Measurements from ENCODE around the gene HMGXB3.

Gene HMGXB3

GRCh38 chr5:149990518-149991376, 9.8 kb upstream of the HMGXB3 start:
- H3K4me3 ChIP-seq (ENCODE audit: low read depth, low read length) = no peak overlapping the region
- TF ChIP-seq, protein P1, sequence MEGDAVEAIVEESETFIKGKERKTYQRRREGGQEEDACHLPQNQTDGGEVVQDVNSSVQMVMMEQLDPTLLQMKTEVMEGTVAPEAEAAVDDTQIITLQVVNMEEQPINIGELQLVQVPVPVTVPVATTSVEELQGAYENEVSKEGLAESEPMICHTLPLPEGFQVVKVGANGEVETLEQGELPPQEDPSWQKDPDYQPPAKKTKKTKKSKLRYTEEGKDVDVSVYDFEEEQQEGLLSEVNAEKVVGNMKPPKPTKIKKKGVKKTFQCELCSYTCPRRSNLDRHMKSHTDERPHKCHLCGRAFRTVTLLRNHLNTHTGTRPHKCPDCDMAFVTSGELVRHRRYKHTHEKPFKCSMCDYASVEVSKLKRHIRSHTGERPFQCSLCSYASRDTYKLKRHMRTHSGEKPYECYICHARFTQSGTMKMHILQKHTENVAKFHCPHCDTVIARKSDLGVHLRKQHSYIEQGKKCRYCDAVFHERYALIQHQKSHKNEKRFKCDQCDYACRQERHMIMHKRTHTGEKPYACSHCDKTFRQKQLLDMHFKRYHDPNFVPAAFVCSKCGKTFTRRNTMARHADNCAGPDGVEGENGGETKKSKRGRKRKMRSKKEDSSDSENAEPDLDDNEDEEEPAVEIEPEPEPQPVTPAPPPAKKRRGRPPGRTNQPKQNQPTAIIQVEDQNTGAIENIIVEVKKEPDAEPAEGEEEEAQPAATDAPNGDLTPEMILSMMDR (IDR thresholded peaks at IDR 0.05; ENCODE audit: control insufficient read depth, extremely low read depth, insufficient read depth) = peak; percentile 97

DNA sequence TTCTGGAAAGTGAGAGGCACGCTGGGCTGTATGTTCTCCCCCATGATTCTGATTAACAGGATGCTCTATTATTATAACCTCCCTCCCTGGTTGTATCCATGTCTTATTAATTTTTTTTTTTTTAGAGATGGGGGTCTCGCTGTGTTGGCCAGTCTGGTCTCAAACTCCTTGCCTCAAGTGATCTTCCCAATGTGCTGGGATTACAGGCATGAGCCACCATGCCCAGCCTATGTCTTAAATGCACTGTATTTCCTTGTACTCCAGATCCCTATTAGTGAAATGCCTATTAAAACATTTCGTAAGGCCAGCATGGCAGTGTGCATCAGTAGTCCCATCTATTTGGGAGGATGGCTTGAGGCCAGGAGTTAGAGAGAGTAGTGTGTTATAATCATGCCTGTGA, 7.1 kb upstream of the HMGXB3 start:
- H3K4me3 ChIP-seq (ENCODE audit: low read depth, low read length) = no peak overlapping the region
- TF ChIP-seq, protein P1 (IDR thresholded peaks at IDR 0.05; ENCODE audit: control insufficient read depth, extremely low read depth, insufficient read depth) = no peak
- no peak for DNase-seq (ENCODE audit: low read depth)

More at GRCh38 chr5:149990518-149991376, 9.8 kb upstream of the HMGXB3 start:
- DNase-seq (ENCODE audit: low read depth) = peak; percentile 52

DNA sequence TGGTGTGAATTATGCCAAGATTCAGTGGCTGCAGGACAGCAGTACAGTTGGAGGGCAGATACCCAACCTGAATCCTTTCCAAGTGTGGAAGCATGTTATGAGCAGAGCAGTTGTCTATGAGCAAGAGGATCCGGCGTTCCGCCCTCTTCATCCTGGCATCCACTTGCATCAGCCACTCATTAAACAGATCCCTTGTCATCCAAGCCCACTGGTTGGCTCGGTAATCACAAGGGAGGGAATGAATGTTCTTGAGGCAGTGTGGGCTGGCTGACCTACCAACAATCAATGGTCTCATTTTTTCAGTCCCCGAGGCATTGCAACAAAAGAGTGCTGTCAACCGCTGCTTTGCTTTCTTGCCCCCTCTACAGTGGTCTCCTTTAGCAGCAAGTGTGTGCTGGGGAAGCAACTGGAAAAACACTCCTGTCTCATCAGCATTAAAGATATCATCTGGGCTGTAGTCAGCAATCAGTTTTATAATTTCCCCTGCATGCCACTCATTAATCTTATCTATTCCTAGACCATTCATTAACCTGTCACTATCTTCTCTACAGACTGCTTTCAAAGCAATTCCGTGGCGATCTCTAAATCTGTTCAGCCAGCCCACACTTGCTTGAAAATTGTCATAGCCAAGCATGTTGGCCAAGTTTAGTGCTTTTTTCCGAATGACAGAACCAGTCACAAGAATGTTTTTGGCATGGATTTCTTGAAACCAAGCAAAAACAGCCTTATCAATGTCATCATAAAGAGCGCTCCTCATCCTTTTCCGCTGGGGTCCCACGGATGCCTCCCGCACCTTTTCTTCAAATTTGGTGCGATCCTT, 4.9 kb upstream of the HMGXB3 start:
- H3K4me3 ChIP-seq (ENCODE audit: low read depth, low read length) = peak overlapping the region; percentile 37
- TF ChIP-seq, protein P1 (IDR thresholded peaks at IDR 0.05; ENCODE audit: control insufficient read depth, extremely low read depth, insufficient read depth) = no peak
- DNase-seq (ENCODE audit: low read depth) = peak; percentile 87

GRCh38 chr5:149996205-149996890, 4.2 kb upstream of the HMGXB3 start:
- peak overlapping the region; percentile 37 for H3K4me3 ChIP-seq (ENCODE audit: low read depth, low read length)
- TF ChIP-seq, protein P1 (IDR thresholded peaks at IDR 0.05; ENCODE audit: control insufficient read depth, extremely low read depth, insufficient read depth) = no peak
- DNase-seq (ENCODE audit: low read depth) = peak; percentile 93

- TF ChIP-seq, protein P1 (IDR thresholded peaks at IDR 0.05; ENCODE audit: control insufficient read depth, extremely low read depth, insufficient read depth) = no peak
- H3K4me3 ChIP-seq (ENCODE audit: low read depth, low read length) = no peak overlapping the region
- DNase-seq (ENCODE audit: low read depth) = no peak
Measured at GRCh38 chr5:149998281-149998680, 2.3 kb upstream of the HMGXB3 start.

GRCh38 chr5:149999359-149999758, 1.2 kb upstream of the HMGXB3 start:
- DNase-seq (ENCODE audit: low read depth) = no peak
- peak overlapping the region; percentile 64 for H3K4me3 ChIP-seq (ENCODE audit: low read depth, low read length)
- TF ChIP-seq, protein P1 (IDR thresholded peaks at IDR 0.05; ENCODE audit: control insufficient read depth, extremely low read depth, insufficient read depth) = no peak
